Measurements from ENCODE around the gene YAF2. TPM values are rescaled to one million over a fixed set of nuclear protein-coding genes. Genes with fewer than 3 reads are reported as not detected.
A peak's percentile ranks its signal among the peaks of the same experiment; 100 is the strongest.

Gene YAF2
- total RNA-seq, 4 donors from 2014 or later, result 8.7 to 17.8 (median 15.2) TPM

DNA sequence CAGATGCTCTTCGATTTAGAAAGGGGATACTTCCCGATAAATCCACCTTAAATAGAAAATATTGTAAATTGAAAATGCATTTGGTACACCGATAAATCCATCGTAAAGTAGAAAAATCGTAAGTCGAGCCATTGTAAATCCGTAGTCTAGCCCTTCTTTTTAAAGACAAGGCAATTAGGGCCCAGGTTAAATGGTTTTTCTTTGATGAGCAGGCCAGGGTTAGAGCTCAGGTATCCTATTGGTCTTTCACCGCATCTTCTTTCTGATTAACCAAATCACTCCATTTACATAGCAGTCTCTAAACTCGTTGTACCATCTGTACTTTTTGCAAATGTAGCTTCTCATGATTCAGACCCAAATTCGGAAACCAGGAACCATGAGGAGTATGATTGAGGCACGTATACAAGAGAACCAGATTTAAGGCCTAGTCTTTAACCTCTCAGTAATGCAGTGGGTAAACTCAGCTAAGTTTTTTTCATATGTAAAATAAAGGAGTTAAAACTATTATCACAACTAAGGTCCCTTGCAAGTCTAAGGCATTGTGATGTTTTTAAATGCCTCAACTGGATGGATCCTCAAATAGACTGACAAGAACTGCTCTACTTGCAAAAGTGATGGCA is 2.2 kb upstream of the YAF2 start:
- intact Hi-C loops (cut with DNase I; ENCODE audit: low total_unique reads), result no loop called here
- TF ChIP-seq, protein P1, sequence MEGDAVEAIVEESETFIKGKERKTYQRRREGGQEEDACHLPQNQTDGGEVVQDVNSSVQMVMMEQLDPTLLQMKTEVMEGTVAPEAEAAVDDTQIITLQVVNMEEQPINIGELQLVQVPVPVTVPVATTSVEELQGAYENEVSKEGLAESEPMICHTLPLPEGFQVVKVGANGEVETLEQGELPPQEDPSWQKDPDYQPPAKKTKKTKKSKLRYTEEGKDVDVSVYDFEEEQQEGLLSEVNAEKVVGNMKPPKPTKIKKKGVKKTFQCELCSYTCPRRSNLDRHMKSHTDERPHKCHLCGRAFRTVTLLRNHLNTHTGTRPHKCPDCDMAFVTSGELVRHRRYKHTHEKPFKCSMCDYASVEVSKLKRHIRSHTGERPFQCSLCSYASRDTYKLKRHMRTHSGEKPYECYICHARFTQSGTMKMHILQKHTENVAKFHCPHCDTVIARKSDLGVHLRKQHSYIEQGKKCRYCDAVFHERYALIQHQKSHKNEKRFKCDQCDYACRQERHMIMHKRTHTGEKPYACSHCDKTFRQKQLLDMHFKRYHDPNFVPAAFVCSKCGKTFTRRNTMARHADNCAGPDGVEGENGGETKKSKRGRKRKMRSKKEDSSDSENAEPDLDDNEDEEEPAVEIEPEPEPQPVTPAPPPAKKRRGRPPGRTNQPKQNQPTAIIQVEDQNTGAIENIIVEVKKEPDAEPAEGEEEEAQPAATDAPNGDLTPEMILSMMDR (IDR thresholded peaks at IDR 0.05), result no peak
- no peak for TF ChIP-seq POLR2A (IDR thresholded peaks at IDR 0.05)
- 93 to 94% methylated on average over 11 of the region's 11 CpGs for whole genome bisulfite sequencing, 2 donors
- no peak overlapping the region for H3K4me3 ChIP-seq (ENCODE audit: low read depth, poor library complexity, severe bottlenecking)
- DNase-seq (ENCODE audit: low spot score in 2 of 2), result no peak

DNA sequence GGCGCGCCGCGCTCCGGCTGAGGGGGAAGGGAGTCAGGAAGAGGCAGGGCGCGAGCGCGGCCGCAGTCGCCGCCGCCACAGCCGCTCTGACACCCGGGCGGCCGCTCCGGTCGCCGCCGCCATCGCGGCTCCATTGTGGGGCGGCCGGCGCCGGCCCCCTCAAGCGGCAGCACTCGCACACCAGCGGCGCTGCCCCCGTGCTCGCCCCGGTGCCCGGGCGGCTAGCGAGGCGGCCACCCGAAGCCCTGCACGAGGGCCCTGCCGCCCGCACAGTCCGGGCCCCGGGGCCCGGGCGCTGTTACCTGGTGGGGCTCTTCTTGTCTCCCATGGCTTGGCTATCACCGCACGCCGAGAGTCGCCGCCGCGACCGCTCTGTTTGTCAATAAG is 202 bp downstream of the YAF2 start:
- WGBS, 2 donors, result 2% methylated on average over 16 of the region's 54 CpGs; no CpG with 5 or more reads in 1 of the 2 donors
- TF ChIP-seq, protein P1 (IDR thresholded peaks at IDR 0.05), result no peak
- TF ChIP-seq POLR2A (IDR thresholded peaks at IDR 0.05), result no peak
- no peak for DNase-seq (ENCODE audit: low spot score in 2 of 2)
- peak overlapping the region; percentile 82 for H3K4me3 ChIP-seq (ENCODE audit: low read depth, poor library complexity, severe bottlenecking)
- intact Hi-C loops (cut with DNase I; ENCODE audit: low total_unique reads), result no loop called here

DNA sequence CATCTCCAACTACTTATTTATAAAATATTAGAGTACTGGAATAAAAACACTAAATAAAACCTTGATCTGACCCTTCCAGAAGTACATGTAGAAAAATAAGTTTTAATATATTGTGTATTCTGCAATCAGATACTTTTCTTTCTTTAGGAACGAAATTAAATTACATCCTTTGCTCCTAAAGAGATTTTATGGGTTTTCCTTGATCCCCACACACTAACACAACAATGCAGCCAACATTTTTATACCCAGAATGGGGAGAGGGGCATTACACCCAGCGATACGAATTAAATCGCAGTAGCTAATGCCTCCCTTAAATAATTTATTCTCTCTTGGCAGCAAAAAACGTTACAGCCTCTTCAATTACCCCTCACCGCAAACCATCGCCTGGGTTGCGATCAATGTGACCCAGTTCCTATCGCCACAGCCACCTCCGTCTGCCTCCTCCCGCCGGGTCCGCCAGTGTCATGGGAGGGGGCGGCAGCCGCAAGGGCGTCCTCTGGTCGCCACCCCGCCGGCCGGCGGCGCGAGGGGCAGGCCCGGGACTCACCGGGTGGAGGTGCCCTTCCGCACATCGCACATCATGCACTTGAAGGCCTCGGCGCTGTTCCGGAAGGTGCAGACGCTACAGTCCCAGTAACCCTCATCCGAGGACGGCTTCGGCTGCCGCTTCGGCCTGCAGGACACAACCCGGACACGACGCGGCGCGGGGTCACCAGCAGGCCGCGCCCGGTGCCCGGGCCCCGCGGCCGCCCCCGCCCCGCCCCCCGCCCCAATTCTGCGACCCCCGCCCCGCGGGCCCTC is 796 bp downstream of the YAF2 start:
- TF ChIP-seq, protein P1 (IDR thresholded peaks at IDR 0.05), result no peak
- TF ChIP-seq POLR2A (IDR thresholded peaks at IDR 0.05), result no peak
- peak overlapping the region; percentile 82 for H3K4me3 ChIP-seq (ENCODE audit: low read depth, poor library complexity, severe bottlenecking)
- peak; percentile 46 to 94 for DNase-seq (ENCODE audit: low spot score in 2 of 2)
- intact Hi-C loops (cut with DNase I; ENCODE audit: low total_unique reads), result no loop called here
- 1 to 3% methylated on average over 7 to 25 of the region's 56 CpGs for WGBS, 2 donors

DNA sequence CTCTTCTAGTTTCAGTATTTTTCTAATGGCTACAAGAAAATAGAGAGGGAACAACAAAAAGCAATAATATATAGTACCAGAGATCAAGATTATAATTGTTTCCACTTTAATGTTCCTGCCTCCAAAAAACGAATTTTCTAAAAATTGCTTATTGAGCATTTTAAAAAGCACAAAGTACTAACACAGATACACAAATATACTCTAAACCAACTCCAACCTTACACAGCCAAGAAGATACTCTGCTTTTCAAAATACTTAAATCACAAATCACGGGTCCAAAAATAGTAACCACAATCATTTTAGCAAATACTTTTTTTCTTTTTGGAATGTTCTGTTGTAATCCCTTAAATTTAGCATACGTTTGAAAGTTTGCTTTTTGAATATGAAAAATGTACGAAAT is 2.0 kb downstream of the YAF2 start:
- 63 to 67% methylated on average over 4 of the region's 4 CpGs for WGBS, 2 donors
- no peak for DNase-seq (ENCODE audit: low spot score in 2 of 2)
- TF ChIP-seq, protein P1 (IDR thresholded peaks at IDR 0.05), result no peak
- TF ChIP-seq POLR2A (IDR thresholded peaks at IDR 0.05), result no peak
- intact Hi-C loops (cut with DNase I; ENCODE audit: low total_unique reads), result no loop called here
- H3K4me3 ChIP-seq (ENCODE audit: low read depth, poor library complexity, severe bottlenecking), result no peak overlapping the region

DNA sequence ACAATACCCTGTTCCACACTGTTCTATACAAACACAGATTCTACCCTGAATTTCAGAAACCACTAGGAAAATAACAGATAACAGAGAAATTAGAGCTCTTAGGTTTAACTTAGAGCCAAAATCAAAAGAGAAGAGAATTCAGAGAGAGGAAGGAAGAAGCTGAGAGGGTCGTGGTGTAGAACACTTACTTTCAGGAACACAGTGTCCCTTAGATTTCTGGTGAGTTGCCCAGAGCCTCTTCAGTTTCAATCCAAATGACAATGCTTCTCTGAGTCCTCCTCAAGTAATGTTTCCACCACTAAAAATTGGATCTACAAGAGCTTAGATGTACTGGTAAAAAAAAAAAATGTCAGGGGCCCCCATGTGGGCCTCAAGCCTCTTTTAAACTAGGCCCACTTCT is 2.6 kb downstream of the YAF2 start:
- 0 to 3% methylated on average over 1 of the region's 1 CpG for WGBS, 2 donors

More for the DNA sequence above, 2.6 kb downstream of the YAF2 start:
- intact Hi-C loops (cut with DNase I; ENCODE audit: low total_unique reads), result no loop called here
- TF ChIP-seq, protein P1 (IDR thresholded peaks at IDR 0.05), result no peak
- no peak for TF ChIP-seq POLR2A (IDR thresholded peaks at IDR 0.05)
- DNase-seq (ENCODE audit: low spot score in 2 of 2), result peak in 1 of 2 donors; percentile 70
- H3K4me3 ChIP-seq (ENCODE audit: low read depth, poor library complexity, severe bottlenecking), result no peak overlapping the region
